HEK293 (cell line): Measurements from ENCODE around the gene NCSTN.

Experiments
- SP3 ChIP-seq: fragments of 450-650 bp; formaldehyde crosslinking; IDR thresholded peaks from 2 replicates; pipeline ENCODE4 v1.5.1; 2016; ENCODE audit warnings: missing biosample characterization, missing genetic modification characterization
- ZNF121 ChIP-seq: fragments of 450-650 bp; formaldehyde crosslinking; IDR thresholded peaks from 2 replicates; pipeline ENCODE4 v1.5.1; 2016; ENCODE audit warnings: missing biosample characterization, missing genetic modification characterization
- ZNF175 ChIP-seq: fragments of 450-650 bp; formaldehyde crosslinking; IDR thresholded peaks from 2 replicates; pipeline ENCODE4 v1.5.1; 2016; ENCODE audit warnings: missing biosample characterization, missing genetic modification characterization
- ZNF324 ChIP-seq: fragments of 450-650 bp; formaldehyde crosslinking; IDR thresholded peaks from 2 replicates; pipeline ENCODE4 v1.5.1; 2016; ENCODE audit warnings: missing biosample characterization, missing genetic modification characterization
- ZNF426 ChIP-seq: fragments of 450-650 bp; formaldehyde crosslinking; IDR thresholded peaks from 2 replicates; pipeline ENCODE4 v1.5.1; 2017; ENCODE audit warnings: missing biosample characterization, missing genetic modification characterization, mild to moderate bottlenecking, inconsistent platforms, moderate library complexity
- ZNF48 ChIP-seq: fragments of 450-650 bp; formaldehyde crosslinking; IDR thresholded peaks from 2 replicates; pipeline ENCODE4 v1.5.1; 2016; ENCODE audit warnings: missing biosample characterization, missing genetic modification characterization
- ZNF521 ChIP-seq: fragments of 450-650 bp; formaldehyde crosslinking; IDR thresholded peaks from 2 replicates; pipeline ENCODE4 v1.5.1; 2017; ENCODE audit warnings: missing biosample characterization, mild to moderate bottlenecking, missing genetic modification characterization

GRCh38 chr1:160308451-160309184, 34.6 kb upstream of the NCSTN start:
- TF ChIP-seq ZNF175 (tag by site-specific recombination), result no peak
- TF ChIP-seq ZNF426 (tag by site-specific recombination), result no peak
- no peak for TF ChIP-seq ZNF121 (tag by site-specific recombination)
- TF ChIP-seq ZNF521 (tag by site-specific recombination), result no peak
- TF ChIP-seq SP3 (tag by site-specific recombination), result no peak
- TF ChIP-seq ZNF48 (tag by site-specific recombination), result no peak
- TF ChIP-seq ZNF324 (tag by site-specific recombination), result no peak
